Hepatocyte (in vitro differentiated cells): ENCODE data around the gene MSRB1. TPM values are rescaled to one million over a fixed set of nuclear protein-coding genes. Genes with fewer than 3 reads are reported as not detected.

ENCODE experiments used
- DNase-seq: peaks from one replicate; pipeline ENCODE4 v3.0.0-alpha.2; 2016; ENCODE audit warnings: low spot score
- H2AFZ ChIP-seq: fragments of 200-600 bp; sonication (generic); 2 replicates; pipeline ENCODE4 v1.6.0; 2016; ENCODE audit warnings: antibody characterized with exemption, mild to moderate bottlenecking
- H3K27ac ChIP-seq: fragments of 200-600 bp; sonication (generic); 2 replicates; pipeline ENCODE4 v1.5.1; 2016; ENCODE audit warnings: mild to moderate bottlenecking
- H3K27me3 ChIP-seq: fragments of 200-600 bp; sonication (generic); 2 replicates; pipeline ENCODE4 v1.6.1; 2016
- H3K36me3 ChIP-seq: fragments of 200-600 bp; sonication (generic); replicated peaks from 2 replicates; pipeline ENCODE4 v1.5.1; 2016; ENCODE audit warnings: low read depth; ENCODE audit not compliant: insufficient read depth
- H3K4me1 ChIP-seq: fragments of 200-600 bp; sonication (generic); 2 replicates; pipeline ENCODE4 v1.5.1; 2016; ENCODE audit warnings: mild to moderate bottlenecking, moderate library complexity; ENCODE audit not compliant: insufficient read depth
- H3K4me2 ChIP-seq: fragments of 200-600 bp; sonication (generic); 2 replicates; pipeline ENCODE4 v1.6.0; 2016
- H3K4me3 ChIP-seq: fragments of 200-600 bp; sonication (generic); 2 replicates; pipeline ENCODE4 v1.5.1; 2016; ENCODE audit warnings: mild to moderate bottlenecking
- H3K79me2 ChIP-seq: fragments of 200-600 bp; sonication (generic); 2 replicates; pipeline ENCODE4 v1.6.0; 2017; ENCODE audit warnings: mild to moderate bottlenecking
- H3K9me2 ChIP-seq: fragments of 200-600 bp; sonication (generic); replicated peaks from 2 replicates; pipeline ENCODE4 v1.6.0; 2017; ENCODE audit warnings: mild to moderate bottlenecking; ENCODE audit not compliant: insufficient read depth
- H3K9me3 ChIP-seq: fragments of 200-600 bp; sonication (generic); 2 replicates; pipeline ENCODE4 v1.5.1; 2016; ENCODE audit warnings: low read depth, mild to moderate bottlenecking
- H4K20me1 ChIP-seq: fragments of 200-600 bp; sonication (generic); 2 replicates; pipeline ENCODE4 v1.6.0; 2016; ENCODE audit warnings: mild to moderate bottlenecking; ENCODE audit not compliant: insufficient read depth, poor library complexity, severe bottlenecking
- EZH2 ChIP-seq: fragments of 200-600 bp; sonication (generic); IDR thresholded peaks from 2 replicates; pipeline ENCODE4 v1.6.1; 2016; ENCODE audit warnings: antibody characterized with exemption, mild to moderate bottlenecking, borderline replicate concordance
- EZH2phosphoT487 ChIP-seq: fragments of 200-600 bp; sonication (generic); IDR thresholded peaks from one replicate; pipeline ENCODE4 v1.6.1; 2018; ENCODE audit warnings: antibody characterized with exemption, mild to moderate bottlenecking, low read depth, moderate library complexity; ENCODE audit not compliant: unreplicated experiment, severe bottlenecking
- WGBS: methylation state at CpG from one replicate; pipeline ENCODE4 v1.1.6; 2016; ENCODE audit warnings: low lambda C conversion rate; ENCODE audit errors: missing lambda C conversion rate; 5-methylcytosine and 5-hydroxymethylcytosine counted together
- polyA plus RNA-seq: library from polyadenylated mRNA; unstranded; fragments of >200 nt; fragmentation: Nextera tagmentation; extraction: Ambion mirVana; gene quantifications from 2 replicates; pipeline ENCODE4 v1.2.1, GENCODE V29; 2016
- total RNA-seq: library from RNA; depleted of rRNA; stranded (reverse); fragments of >200 nt; gene quantifications from 2 replicates; pipeline ENCODE4 v1.2.3, GENCODE V29; 2014
- TF ChIP-seq, protein P1 (sequence below): fragments of 200-600 bp; sonication (generic); IDR thresholded peaks from 2 replicates; pipeline ENCODE4 v1.5.1; 2016; ENCODE audit warnings: antibody characterized with exemption, mild to moderate bottlenecking; ENCODE audit not compliant: poor library complexity

Gene MSRB1
- total and polyA plus RNA-seq, 2 experiments from 2014 or later, result 31.3 to 62.4 TPM

DNA sequence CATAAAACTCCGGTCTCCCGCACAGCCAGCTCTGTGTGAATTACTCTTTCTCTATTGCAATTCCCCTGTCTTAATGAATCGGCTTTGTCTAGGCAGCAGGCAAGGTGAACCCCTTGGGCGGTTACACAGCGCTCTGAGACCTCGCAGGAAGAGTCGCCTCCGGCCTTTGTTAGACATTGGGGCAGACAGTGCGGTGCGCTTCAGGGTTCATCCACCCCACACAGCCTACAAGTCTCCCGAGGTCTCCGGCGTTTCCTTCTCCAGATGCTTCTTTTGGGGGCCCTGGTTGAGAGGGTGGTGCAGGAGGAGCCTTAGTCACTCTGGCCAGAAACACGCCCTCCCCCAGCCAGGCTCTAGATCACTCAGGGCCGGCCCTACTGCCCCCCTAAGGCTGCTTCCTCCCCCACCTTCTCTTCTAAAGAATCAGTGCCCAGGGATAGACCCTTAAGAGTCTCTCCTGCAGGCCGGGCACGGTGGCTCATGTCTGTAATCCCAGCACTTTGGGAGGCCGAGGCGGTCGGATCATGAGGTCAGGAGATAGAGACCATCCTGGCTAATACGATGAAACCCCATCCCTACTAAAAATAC is 1.7 kb upstream of the MSRB1 start:
- H3K9me2 ChIP-seq, result no peaks in the 10 kb centered on the region
- H3K27me3 ChIP-seq, result no peaks in the 10 kb centered on the region
- H3K79me2 ChIP-seq, result peaks cover 10% of the 10 kb centered on the region
- H3K4me1 ChIP-seq, result peaks cover 19% of the 10 kb centered on the region
- no peak overlapping the region for H3K4me2 ChIP-seq
- no peaks in the 10 kb centered on the region for H3K9me3 ChIP-seq
- no peak for TF ChIP-seq EZH2
- no peak for TF ChIP-seq EZH2phosphoT487
- TF ChIP-seq, protein P1, sequence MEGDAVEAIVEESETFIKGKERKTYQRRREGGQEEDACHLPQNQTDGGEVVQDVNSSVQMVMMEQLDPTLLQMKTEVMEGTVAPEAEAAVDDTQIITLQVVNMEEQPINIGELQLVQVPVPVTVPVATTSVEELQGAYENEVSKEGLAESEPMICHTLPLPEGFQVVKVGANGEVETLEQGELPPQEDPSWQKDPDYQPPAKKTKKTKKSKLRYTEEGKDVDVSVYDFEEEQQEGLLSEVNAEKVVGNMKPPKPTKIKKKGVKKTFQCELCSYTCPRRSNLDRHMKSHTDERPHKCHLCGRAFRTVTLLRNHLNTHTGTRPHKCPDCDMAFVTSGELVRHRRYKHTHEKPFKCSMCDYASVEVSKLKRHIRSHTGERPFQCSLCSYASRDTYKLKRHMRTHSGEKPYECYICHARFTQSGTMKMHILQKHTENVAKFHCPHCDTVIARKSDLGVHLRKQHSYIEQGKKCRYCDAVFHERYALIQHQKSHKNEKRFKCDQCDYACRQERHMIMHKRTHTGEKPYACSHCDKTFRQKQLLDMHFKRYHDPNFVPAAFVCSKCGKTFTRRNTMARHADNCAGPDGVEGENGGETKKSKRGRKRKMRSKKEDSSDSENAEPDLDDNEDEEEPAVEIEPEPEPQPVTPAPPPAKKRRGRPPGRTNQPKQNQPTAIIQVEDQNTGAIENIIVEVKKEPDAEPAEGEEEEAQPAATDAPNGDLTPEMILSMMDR, result no peak
- H3K36me3 ChIP-seq, result no peaks in the 10 kb centered on the region
- 91% methylated on average over 21 of the region's 21 CpGs for WGBS
- H4K20me1 ChIP-seq, result no peaks in the 10 kb centered on the region
- H3K27ac ChIP-seq, result no peak overlapping the region
- DNase-seq, result no peak
- no peak overlapping the region for H2AFZ ChIP-seq
- H3K4me3 ChIP-seq, result no peak overlapping the region

DNA sequence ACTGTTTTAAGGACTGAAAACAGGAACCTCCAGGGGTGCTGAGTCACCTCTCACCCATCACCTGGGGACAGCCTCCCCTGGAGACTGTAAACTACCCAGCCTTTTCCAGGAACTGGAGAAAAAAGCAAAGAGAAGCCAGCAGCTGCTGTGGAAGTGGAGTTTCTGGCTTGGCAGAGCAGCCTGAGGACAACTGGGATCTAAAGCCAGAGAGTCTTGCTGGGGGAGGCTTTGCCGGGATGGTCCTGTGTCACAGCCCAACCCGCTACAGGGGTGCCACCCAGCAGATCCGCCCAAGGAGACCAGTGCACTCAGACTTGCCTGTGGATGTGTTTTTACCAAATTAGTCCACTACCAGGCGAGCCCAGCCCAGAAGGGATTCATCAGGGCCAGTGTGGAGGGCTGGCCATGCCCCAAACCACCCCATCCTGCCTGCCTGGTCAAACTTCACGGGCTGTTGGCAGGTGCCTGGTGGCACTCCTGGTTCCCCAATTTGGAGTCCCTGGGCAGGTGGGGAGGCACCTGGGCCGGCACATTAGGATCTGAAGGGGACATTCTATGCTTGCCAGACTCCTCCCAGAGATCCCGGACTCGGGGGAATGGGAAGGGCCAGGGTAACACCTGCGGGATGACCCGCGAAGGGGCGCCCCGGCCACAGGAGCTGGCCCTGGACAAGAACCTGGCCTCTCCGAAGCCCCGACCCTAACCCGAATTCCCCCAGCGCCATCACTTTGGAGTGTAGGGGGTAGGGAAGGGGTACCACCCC is 771 bp downstream of the MSRB1 start:
- H3K9me2 ChIP-seq, result no peaks in the 10 kb centered on the region
- H2AFZ ChIP-seq, result peak overlapping the region; percentile 64
- peaks cover 24% of the 10 kb centered on the region for H3K4me1 ChIP-seq
- peak overlapping the region; percentile 70 for H3K27ac ChIP-seq
- peak overlapping the region; percentile 70 for H3K4me3 ChIP-seq
- peak overlapping the region; percentile 87 for H3K4me2 ChIP-seq
- 38% methylated on average over 16 of the region's 17 CpGs for WGBS
- TF ChIP-seq, protein P1, result no peak
- TF ChIP-seq EZH2phosphoT487 (no peak), EZH2 (no peak)
- peaks cover 10% of the 10 kb centered on the region for H3K79me2 ChIP-seq
- H3K27me3 ChIP-seq, result no peaks in the 10 kb centered on the region
- H3K9me3 ChIP-seq, result no peaks in the 10 kb centered on the region
- H3K36me3 ChIP-seq, result no peaks in the 10 kb centered on the region
- no peaks in the 10 kb centered on the region for H4K20me1 ChIP-seq
- DNase-seq, result no peak

DNA sequence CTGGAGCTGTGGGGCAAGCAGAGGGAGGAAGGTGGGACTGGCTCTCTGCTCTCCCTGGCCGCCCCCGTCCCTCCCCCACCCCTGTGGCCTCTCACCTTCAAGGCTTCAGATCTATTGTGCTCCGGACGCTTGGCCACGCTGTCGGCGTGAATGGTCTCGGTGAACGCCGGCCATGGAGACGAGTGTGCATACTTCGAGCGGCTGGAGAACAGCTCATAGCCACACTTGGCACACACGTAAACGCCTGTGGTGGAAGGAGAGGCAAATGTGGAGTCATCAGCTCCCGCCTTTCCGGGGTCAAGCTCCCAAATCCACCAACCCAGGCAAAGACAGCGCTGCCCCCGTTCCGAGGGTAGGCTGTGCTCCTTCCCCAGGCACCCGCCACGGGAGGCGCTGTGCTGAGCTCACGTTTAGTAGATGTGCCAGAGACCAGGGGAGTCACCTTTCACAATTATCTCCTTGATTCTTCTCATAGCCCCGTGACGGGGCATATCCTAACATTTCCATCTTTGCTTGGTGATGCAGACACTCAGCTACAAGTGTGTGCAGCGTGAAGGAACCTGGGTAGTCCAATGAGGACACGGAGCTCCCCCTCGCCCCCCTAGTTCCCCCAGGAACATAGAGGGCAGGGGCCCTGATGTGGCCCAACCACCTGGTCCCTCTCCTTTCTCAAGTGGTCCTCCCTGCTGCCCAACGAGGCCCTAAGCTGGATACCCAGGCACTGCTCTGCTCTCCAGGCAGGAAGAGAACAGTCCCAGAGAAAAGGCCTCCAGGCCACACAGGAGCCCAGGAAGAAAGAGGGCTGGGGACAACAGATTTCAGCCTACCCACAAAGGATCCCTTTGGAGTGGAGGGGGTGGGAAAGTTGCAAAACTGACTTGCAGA is 1.6 kb downstream of the MSRB1 start:
- no peaks in the 10 kb centered on the region for H4K20me1 ChIP-seq
- H3K27me3 ChIP-seq, result no peaks in the 10 kb centered on the region
- no peak for TF ChIP-seq EZH2
- TF ChIP-seq, protein P1, result peak; percentile 10
- no peaks in the 10 kb centered on the region for H3K9me3 ChIP-seq
- peaks cover 10% of the 10 kb centered on the region for H3K79me2 ChIP-seq
- no peak for DNase-seq
- peak overlapping the region; percentile 70 for H3K27ac ChIP-seq
- H3K4me2 ChIP-seq, result peak overlapping the region; percentile 87
- no peaks in the 10 kb centered on the region for H3K9me2 ChIP-seq
- H3K4me3 ChIP-seq, result no peak overlapping the region
- 80% methylated on average over 29 of the region's 30 CpGs for WGBS
- peaks cover 24% of the 10 kb centered on the region for H3K4me1 ChIP-seq
- H2AFZ ChIP-seq, result no peak overlapping the region
- H3K36me3 ChIP-seq, result no peaks in the 10 kb centered on the region
